HG02973 (cell line): ENCODE results near the gene CD14.
"Not testable (repeated sequence)": the region's sequence is repeated elsewhere in the genome, so short reads cannot be mapped to it uniquely, and the experiment has no call there.

ENCODE experiments used
- ATAC-seq: cut with Tn5 transposase; IDR thresholded peaks from one replicate; pipeline ENCODE4 v1.9.1; 2021; ENCODE audit warnings: moderate library complexity; ENCODE audit not compliant: unreplicated experiment

Gene CD14

DNA sequence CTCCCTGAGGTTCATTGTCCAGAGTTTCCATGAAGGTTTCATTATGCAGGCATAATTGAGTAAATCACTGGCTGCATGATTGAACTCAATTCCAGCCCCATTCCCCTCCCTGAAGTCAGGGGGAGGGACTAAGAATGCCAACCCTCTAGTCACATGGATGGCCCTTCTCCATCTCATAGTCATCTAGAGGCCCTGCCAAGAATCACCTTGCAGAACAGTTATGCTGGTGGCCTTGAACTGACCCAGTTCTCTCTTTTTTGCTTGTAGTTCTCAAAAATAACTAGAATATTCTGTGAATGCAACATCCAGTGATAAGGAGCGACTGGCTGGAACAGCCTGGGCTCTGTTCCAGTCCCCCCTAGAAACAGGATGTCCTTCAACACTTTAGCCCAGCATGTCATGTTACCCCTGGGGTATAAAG, 36.6 kb downstream of the CD14 start:
- ATAC-seq: no peak

GRCh38 chr5:140595538-140596300, 37.3 kb downstream of the CD14 start:
- ATAC-seq: no peak

DNA sequence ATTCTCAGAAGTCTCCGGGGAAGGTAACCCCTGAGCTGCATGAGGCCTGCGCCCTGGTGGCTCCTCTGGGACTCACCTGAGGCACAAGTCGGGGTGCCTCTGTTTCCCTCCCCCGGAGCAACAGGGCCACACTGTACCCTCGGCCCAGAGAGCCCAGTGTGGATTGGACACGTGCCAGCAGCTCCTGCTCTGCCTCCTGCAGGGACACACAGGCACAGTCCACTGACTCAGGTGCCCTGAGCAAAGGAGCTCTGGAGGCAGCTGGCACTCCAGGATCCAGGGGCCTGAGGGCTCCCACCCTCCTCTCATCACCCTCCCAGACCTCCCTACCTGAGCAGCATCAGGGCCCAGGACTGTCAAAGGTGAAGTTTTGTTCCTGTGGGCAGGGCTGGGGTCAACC, 38.8 kb downstream of the CD14 start:
- ATAC-seq: no peak

- ATAC-seq: not testable (repeated sequence)
Observed at GRCh38 chr5:140593070-140593469, 39.9 kb downstream of the CD14 start.

DNA sequence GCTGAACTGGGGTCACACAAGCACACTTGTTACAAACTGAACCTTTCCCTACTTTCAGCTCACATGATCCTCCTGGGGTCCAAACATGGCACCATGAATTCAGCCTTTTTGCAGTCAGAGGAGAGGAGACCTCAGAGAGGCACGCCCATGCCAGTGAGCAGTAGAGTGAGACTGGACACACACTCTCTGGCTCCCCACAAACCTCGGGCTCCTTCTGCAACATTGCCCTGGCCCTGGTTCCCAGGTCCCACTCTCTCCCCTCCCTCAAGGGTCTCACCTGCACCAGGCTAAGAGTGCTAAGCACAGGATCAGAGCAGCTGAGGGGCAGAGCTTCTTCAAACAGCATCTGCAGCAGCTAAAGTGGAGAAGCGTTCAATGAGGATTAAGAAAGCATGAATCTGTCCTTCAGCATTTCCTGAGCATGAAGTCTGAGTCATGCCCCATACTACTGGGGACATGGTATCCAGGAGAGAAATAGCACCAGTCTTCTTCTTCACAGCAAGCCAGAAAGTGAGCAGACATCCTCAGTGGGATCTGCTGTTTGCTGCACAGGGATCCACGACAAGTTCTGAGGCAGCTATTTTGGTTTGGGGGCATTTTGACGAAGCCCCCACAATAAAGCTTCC, 41.1 kb downstream of the CD14 start:
- ATAC-seq: no peak

GRCh38 chr5:140590861-140591260, 42.1 kb downstream of the CD14 start:
- no peak for ATAC-seq

DNA sequence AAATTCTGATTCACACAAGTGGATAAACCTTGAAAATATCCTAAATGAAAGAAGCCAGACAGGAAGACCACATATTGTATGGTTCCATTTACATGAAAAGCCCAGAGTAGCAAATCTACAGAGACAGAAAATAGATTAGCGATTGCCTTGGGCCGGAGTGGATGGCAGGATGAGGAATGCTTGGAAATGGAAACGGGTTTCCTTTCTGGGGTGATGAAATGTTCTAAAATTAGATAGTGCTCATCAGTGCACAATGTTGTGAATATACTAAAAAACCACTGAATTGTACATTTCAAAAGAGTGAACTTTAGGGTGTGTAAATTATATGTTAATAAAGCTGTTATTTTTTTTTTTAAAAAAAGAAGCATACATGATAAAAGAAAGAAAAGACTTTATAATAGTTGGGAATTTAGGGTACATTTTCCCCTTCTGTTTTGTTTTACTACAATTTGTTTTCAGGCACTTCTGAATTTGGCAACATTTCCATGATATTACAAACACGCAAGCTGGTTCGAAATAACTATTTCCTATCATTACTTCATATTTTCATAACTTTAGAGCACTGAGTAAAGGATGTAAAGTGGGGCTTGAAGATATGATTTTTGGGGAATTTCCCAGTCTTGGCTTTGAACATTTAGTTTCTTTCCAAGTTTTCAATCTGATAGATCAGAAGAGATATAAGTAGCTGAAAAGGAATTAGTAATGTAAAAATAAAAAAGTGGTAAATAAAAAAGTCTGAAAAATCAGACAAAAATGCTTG, 44.5 kb downstream of the CD14 start:
- ATAC-seq: no peak

DNA sequence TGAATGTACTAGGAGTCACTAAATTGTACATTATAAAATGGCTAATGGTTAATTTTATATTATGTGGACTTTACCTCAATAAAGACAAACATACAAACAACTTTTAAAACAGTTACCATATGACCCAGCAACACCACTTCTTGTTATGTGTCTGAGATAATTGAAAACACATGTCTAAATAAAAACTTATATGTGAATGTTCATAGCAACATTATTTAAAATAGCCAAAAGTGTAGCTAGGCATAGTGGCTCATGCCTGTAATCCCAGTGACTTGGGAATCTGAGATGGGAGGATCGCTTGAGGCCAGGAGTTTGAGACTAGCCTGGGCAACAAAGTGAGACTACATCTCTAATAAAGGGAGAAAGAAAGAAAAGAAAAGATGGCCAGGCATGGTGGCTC, 45.5 kb downstream of the CD14 start:
- no peak for ATAC-seq
